NCI-H2107 treated with DMSO at 0.1 percent for 48 hours (cell line): ENCODE measurements around the gene CDHR5.
A peak's percentile ranks its signal among the peaks of the same experiment; 100 is the strongest.

Source experiments
- DNase-seq: peaks from one replicate; lab custom pipeline; 2025; ENCODE audit not compliant: unreplicated experiment; lab: John Stamatoyannopoulos, UW

CDHR5 gene

GRCh38 chr11:623349-623869 is 1.3 kb downstream of the CDHR5 start:
- DNase-seq, result no peak

- no peak for DNase-seq
These were observed 2.9 kb downstream of the CDHR5 start for GRCh38 chr11:621838-622237.

- DNase-seq, result no peak
These were observed 3.6 kb downstream of the CDHR5 start for GRCh38 chr11:620935-621814.

GRCh38 chr11:620201-620600 is 4.6 kb downstream of the CDHR5 start:
- no peak for DNase-seq

- no peak for DNase-seq
These were observed 5.1 kb downstream of the CDHR5 start for GRCh38 chr11:619628-620050.

- no peak for DNase-seq
These were observed 5.7 kb downstream of the CDHR5 start for GRCh38 chr11:618856-619627.

GRCh38 chr11:617912-618682 is 6.7 kb downstream of the CDHR5 start:
- no peak for DNase-seq

GRCh38 chr11:617199-617911 is 7.4 kb downstream of the CDHR5 start:
- DNase-seq, result no peak

- no peak for DNase-seq
These were observed 8.2 kb downstream of the CDHR5 start for GRCh38 chr11:616320-617198.

- peak; percentile 75 for DNase-seq
These were observed 9.0 kb downstream of the CDHR5 start, which contains the start of gene IRF7 for GRCh38 chr11:615504-616319. IRF7 (minus strand) TSS chr11:615950; CDS start chr11:615364, 586 bp downstream.

- no peak for DNase-seq
These were observed 9.9 kb downstream of the CDHR5 start for GRCh38 chr11:614623-615503.

GRCh38 chr11:614021-614622 is 10.6 kb downstream of the CDHR5 start:
- no peak for DNase-seq

- DNase-seq, result no peak
These were observed 11.3 kb downstream of the CDHR5 start for GRCh38 chr11:613369-613968.

- no peak for DNase-seq
These were observed 11.8 kb downstream of the CDHR5 start for GRCh38 chr11:612961-613300.

- DNase-seq, result peak; percentile 27
These were observed 12.4 kb downstream of the CDHR5 start for GRCh38 chr11:612201-612960.
